ENCODE measurements around the gene CNRIP1. TPM values are rescaled to one million over a fixed set of nuclear protein-coding genes. Genes with fewer than 3 reads are reported as not detected.

CNRIP1 gene
- total RNA-seq, 1 donor from 2014 or later, result 43.2 TPM

DNA sequence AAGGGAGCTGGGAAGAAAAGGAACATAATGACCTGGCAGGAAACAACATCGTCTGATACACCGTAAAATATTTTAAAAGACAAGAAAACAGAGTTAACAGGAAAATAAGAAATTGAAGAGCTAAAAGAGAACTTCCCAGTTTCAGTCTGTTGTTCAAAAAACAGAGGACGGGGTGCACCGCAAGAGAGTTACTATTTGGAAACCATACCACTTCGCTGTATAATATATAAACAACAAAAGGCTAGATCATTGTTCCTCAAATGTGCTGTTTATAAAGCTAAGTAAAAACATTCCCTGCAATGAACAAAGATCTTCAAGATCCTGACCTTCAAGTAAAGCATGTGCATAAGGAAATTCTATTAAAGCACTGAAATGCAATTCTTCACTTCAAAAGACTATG, 69.6 kb downstream of the CNRIP1 start:
- Histone ChIP-seq H3K27me3 (no peaks in the 10 kb centered on the region), H3K9me3 (no peaks in the 10 kb centered on the region), H3K36me3 (no peaks in the 10 kb centered on the region), H3K4me1 (peaks cover 68% of the 10 kb centered on the region), H3K4me3 (peak overlapping the region; percentile 86 to 90), H3K27ac (peak overlapping the region; percentile 94)
- no peak for TF ChIP-seq POLR2AphosphoS5 (IDR thresholded peaks at IDR 0.05; ENCODE audit: insufficient read depth in 1 of 2, low read depth in 1 of 2)
- TF ChIP-seq, protein P1, sequence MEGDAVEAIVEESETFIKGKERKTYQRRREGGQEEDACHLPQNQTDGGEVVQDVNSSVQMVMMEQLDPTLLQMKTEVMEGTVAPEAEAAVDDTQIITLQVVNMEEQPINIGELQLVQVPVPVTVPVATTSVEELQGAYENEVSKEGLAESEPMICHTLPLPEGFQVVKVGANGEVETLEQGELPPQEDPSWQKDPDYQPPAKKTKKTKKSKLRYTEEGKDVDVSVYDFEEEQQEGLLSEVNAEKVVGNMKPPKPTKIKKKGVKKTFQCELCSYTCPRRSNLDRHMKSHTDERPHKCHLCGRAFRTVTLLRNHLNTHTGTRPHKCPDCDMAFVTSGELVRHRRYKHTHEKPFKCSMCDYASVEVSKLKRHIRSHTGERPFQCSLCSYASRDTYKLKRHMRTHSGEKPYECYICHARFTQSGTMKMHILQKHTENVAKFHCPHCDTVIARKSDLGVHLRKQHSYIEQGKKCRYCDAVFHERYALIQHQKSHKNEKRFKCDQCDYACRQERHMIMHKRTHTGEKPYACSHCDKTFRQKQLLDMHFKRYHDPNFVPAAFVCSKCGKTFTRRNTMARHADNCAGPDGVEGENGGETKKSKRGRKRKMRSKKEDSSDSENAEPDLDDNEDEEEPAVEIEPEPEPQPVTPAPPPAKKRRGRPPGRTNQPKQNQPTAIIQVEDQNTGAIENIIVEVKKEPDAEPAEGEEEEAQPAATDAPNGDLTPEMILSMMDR (IDR thresholded peaks at IDR 0.05), result no peak
- no peak for DNase-seq (ENCODE audit: extremely low spot score in 2 of 2)
- intact Hi-C loops (cut with DNase I), result no loop called here

DNA sequence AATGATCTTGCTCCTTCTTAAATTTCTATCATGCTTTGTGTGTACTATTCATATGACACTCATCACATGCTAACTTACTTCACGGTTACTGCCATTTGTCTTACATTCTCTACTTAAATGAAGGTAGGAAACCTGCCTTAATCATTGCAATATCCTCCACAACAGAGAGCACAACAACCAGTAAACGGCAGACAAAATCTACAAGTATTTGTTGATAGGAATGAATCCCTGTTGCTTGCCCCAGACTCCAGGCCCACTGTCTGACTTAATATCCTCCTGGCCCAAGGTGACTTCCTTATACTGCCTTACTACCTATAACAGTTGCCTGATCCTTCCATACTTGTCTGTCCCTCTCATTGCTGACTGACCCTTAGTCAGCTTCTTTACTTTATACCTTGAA, 70.9 kb downstream of the CNRIP1 start:
- peaks cover 66% of the 10 kb centered on the region for H3K4me1 ChIP-seq
- DNase-seq (ENCODE audit: extremely low spot score in 2 of 2), result no peak
- TF ChIP-seq, protein P1 (IDR thresholded peaks at IDR 0.05), result no peak
- no peak for TF ChIP-seq POLR2AphosphoS5 (IDR thresholded peaks at IDR 0.05; ENCODE audit: insufficient read depth in 1 of 2, low read depth in 1 of 2)
- TF ChIP-seq POLR2A (IDR thresholded peaks at IDR 0.05), result no peak
- H3K4me3 ChIP-seq, result no peak overlapping the region
- H3K27ac ChIP-seq, result no peak overlapping the region
- no peaks in the 10 kb centered on the region for H3K27me3 ChIP-seq
- H3K9me3 ChIP-seq, result no peaks in the 10 kb centered on the region
- intact Hi-C loops (cut with DNase I), result loop anchor here (10.0 kb wide), 1 partner anchor 54 kb away; no protein-coding TSS in a partner anchor
- no peaks in the 10 kb centered on the region for H3K36me3 ChIP-seq

DNA sequence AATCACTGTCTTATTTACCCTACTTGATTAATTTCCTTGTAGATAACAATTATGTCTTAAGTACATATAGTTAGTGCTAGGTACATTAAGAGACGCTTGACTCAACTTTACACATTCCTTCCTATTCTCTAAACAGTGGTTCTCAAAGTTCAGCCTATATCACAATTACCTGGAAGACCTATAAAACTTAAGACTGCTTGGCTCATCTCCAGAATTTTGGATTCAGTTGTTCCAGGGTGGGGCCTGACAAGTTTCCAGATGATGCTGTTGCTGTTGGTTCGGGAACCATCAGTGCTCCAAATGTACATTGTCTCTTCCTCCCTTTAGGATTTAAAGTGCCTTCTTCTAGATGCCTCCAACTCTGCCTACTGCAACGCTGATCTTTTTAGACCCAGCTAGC, 71.4 kb downstream of the CNRIP1 start:
- Histone ChIP-seq H3K4me3 (no peak overlapping the region), H3K4me1 (peaks cover 69% of the 10 kb centered on the region), H3K9me3 (no peaks in the 10 kb centered on the region), H3K27ac (no peak overlapping the region), H3K27me3 (no peaks in the 10 kb centered on the region), H3K36me3 (no peaks in the 10 kb centered on the region)
- TF ChIP-seq, protein P1 (IDR thresholded peaks at IDR 0.05), result no peak
- TF ChIP-seq POLR2AphosphoS5 (IDR thresholded peaks at IDR 0.05; ENCODE audit: insufficient read depth in 1 of 2, low read depth in 1 of 2) (no peak), POLR2A (IDR thresholded peaks at IDR 0.05) (no peak)
- no peak for DNase-seq (ENCODE audit: extremely low spot score in 2 of 2)
- intact Hi-C loops (cut with DNase I), result loop anchor here (10.0 kb wide), 1 partner anchor 54 kb away; no protein-coding TSS in a partner anchor

DNA sequence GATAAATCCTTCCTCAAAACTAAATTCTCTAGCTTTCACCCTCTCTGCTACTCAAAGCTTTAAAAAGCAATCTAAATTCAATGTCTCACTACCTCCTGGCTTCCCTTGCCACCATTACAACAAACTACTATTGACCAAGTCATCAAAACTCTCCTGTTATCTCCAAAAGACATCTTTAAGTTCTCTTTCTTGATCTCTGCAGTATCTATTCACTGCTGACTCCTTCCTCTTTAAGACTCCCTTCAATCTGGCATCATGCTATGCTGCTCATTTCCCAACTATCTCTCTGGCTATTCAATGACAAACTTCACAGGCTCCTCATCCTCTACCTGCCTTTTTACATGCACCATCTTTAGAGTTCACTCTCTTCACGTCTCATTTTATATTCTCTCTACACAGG, 73.4 kb downstream of the CNRIP1 start:
- H3K36me3 ChIP-seq, result no peaks in the 10 kb centered on the region
- H3K4me3 ChIP-seq, result no peak overlapping the region
- no peaks in the 10 kb centered on the region for H3K9me3 ChIP-seq
- H3K27me3 ChIP-seq, result no peaks in the 10 kb centered on the region
- DNase-seq (ENCODE audit: extremely low spot score in 2 of 2), result no peak
- H3K4me1 ChIP-seq, result peaks cover 88% of the 10 kb centered on the region
- intact Hi-C loops (cut with DNase I), result loop anchor here (10.0 kb wide), 1 partner anchor 52 kb away; no protein-coding TSS in a partner anchor
- no peak overlapping the region for H3K27ac ChIP-seq
- TF ChIP-seq, protein P1 (IDR thresholded peaks at IDR 0.05), result no peak
- TF ChIP-seq POLR2AphosphoS5 (IDR thresholded peaks at IDR 0.05; ENCODE audit: insufficient read depth in 1 of 2, low read depth in 1 of 2) (no peak), POLR2A (IDR thresholded peaks at IDR 0.05) (no peak)

DNA sequence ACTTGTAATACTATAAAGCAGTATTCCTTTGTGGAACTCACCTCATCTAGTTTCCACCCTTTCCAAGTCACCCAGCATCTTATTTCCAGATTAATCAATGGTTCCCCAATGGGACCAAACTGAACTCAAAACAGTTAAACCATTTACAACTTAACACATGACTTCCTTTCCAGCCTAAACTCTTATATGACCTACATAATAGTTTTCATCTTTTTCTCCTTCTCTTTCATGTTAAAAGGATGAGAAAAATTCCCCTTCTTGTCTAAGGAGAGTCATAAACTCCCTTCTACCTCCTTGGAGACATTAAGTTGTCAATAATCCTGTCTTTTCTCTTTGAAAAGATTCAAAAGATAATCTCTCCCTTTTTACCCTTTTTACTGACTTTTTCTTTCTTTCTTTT, 74.1 kb downstream of the CNRIP1 start:
- H3K27me3 ChIP-seq, result no peaks in the 10 kb centered on the region
- H3K4me3 ChIP-seq, result no peak overlapping the region
- H3K27ac ChIP-seq, result no peak overlapping the region
- TF ChIP-seq POLR2AphosphoS5 (IDR thresholded peaks at IDR 0.05; ENCODE audit: insufficient read depth in 1 of 2, low read depth in 1 of 2) (no peak), POLR2A (IDR thresholded peaks at IDR 0.05) (no peak)
- TF ChIP-seq, protein P1 (IDR thresholded peaks at IDR 0.05), result no peak
- peaks cover 93% of the 10 kb centered on the region for H3K4me1 ChIP-seq
- no peaks in the 10 kb centered on the region for H3K36me3 ChIP-seq
- DNase-seq (ENCODE audit: extremely low spot score in 2 of 2), result no peak
- intact Hi-C loops (cut with DNase I), result loop anchor here (10.0 kb wide), 1 partner anchor 51 kb away; no protein-coding TSS in a partner anchor
- no peaks in the 10 kb centered on the region for H3K9me3 ChIP-seq

Data from vagina (tissue), 2 donors.